Stimulated activated naive CD8-positive, alpha-beta T cell treated with anti-CD3 and anti-CD28 coated beads, Interleukin-15, Interleukin-2, amounts not matched to agents 100 ng/mL and 50 ng/mL, for 24 hours (primary cell): Measurements from ENCODE around the gene HOXC4.

Experiments used
- H3K27ac Mint-ChIP-seq: one replicate; pipeline ENCODE4 v1.8.0; 2021; ENCODE audit warnings: mild to moderate bottlenecking, mixed read lengths
- H3K27me3 Mint-ChIP-seq: one replicate; pipeline ENCODE4 v1.8.0; 2021; ENCODE audit warnings: mixed read lengths
- H3K36me3 Mint-ChIP-seq: one replicate; pipeline ENCODE4 v1.8.0; 2021; ENCODE audit warnings: low read depth, mixed read lengths
- H3K4me1 Mint-ChIP-seq: one replicate; pipeline ENCODE4 v1.8.0; 2021; ENCODE audit warnings: low read depth, mixed read lengths
- H3K4me3 Mint-ChIP-seq: one replicate; pipeline ENCODE4 v1.8.0; 2021; ENCODE audit warnings: mild to moderate bottlenecking, mixed read lengths
- H3K9me3 Mint-ChIP-seq: one replicate; pipeline ENCODE4 v1.8.0; 2021; ENCODE audit warnings: mixed read lengths

HOXC4 gene

DNA sequence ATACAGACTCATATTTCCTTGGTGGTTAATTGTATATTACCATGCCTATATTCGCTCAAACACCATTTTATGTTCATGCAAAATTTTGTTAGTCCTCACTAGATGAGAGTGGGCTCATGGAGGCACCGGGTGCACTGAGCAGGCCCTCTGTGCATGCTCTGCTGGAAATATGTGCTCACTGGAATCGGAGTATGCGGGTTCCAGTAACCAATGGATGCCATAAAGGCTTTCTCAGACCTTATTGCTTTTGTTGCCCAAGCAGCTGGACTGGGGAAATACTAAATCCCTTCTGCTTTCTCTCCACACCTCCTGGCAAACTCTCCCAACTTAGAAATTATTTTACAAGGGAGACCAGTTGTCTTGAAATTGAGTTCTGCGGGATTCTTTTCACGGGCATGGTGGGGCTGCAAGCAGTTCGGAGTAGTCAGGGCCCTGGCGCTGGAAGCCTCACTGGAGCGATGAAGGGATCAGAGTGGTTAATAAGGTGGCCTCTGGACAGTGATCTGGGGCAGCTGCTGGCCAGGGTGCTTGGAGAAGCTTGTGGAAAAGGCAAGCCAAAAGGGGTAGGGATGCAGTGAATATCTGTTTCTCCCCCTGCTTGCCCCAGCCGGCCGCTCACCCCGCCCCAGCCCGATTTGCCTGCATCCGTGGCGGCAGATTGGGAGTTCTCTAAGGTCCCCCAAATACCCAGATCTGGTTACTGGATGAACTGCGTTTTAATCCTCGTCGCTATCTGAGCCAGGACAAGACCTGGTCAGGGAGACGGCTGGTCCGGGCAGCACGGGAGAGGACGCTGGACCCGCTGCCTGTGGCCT is 32.8 kb upstream of the HOXC4 start:
- peaks cover 72% of the 10 kb centered on the region for H3K27me3 Mint-ChIP-seq
- no peak overlapping the region for H3K4me3 Mint-ChIP-seq
- H3K36me3 Mint-ChIP-seq = no peaks in the 10 kb centered on the region
- no peaks in the 10 kb centered on the region for H3K9me3 Mint-ChIP-seq
- peaks cover 13% of the 10 kb centered on the region for H3K4me1 Mint-ChIP-seq
- no peak overlapping the region for H3K27ac Mint-ChIP-seq

DNA sequence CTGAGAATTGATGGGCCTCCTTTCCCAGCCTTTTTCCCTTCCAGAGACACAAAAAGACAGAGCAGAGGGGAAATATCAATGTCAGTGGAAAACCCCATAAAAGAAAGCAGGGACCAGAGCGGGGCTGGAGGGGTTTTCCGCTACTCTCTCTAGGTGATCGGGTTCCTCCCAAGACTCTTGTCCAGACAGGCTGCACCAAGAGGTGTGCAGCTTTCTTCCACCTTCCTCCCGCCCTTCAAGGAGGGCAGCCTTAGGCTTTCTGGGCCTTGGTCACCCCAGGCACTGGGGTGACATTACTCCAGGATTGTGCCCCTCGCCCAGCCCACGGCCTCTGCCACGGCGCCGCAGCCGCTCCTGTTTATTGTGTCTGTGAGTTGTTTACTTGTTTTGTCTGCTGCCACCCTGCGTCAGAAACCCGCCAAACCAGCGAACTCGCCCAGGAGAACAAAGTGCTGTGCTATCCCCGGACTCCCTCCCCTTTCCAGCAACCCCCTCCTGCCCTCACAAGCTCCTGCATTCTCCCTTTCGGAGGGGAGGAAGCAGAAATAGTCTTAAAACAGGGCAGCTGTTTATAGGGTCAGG is 32.1 kb upstream of the HOXC4 start:
- peaks cover 14% of the 10 kb centered on the region for H3K4me1 Mint-ChIP-seq
- no peaks in the 10 kb centered on the region for H3K36me3 Mint-ChIP-seq
- no peak overlapping the region for H3K27ac Mint-ChIP-seq
- H3K9me3 Mint-ChIP-seq = no peaks in the 10 kb centered on the region
- peaks cover 72% of the 10 kb centered on the region for H3K27me3 Mint-ChIP-seq
- no peak overlapping the region for H3K4me3 Mint-ChIP-seq

DNA sequence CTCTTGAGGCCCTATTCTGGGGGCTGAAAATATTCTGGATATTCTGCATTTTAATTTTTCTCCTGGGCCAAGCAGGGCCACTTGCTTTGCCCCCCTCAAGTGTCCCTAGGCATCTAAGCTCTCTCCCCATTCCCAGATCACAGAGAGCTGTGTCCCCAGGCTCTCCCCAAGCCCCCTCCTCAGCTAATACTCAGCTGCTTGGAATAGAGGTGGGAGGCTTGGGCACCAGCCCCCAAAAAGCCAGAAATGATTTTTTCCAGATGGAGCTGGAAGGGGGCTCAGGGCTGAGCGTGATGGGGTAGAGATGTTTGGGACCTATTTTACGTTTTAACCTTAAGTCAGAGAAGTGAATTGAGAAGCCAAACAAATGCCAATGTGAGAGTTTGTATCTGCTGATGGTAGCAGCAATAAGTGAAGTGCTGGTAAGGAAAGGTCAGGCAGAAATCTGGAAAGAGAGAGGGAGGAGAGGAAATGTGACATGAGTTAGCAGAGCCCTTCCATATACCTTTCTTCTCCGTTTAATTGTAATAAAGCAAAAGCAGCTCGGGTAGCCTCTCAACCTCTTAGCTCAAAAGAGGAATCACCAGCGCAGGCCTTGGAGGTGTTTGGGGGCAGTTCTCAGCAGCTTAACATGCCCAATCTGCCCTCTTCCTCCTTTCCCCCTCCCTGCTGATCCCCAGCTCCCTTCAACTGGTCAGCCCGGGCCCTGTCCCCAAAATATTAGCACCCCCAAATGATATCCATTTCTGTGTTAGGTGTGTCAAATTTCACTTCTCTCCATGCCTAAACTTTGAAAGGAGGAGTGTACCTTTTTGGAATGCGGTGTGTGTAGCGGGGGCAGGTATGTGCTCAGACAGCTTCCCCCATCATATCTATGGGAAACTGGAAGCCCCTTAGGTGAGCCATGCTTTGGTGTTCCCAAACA is 30.4 kb upstream of the HOXC4 start:
- peaks cover 10% of the 10 kb centered on the region for H3K4me1 Mint-ChIP-seq
- no peak overlapping the region for H3K27ac Mint-ChIP-seq
- peaks cover 83% of the 10 kb centered on the region for H3K27me3 Mint-ChIP-seq
- H3K4me3 Mint-ChIP-seq = no peak overlapping the region
- no peaks in the 10 kb centered on the region for H3K9me3 Mint-ChIP-seq
- H3K36me3 Mint-ChIP-seq = no peaks in the 10 kb centered on the region

DNA sequence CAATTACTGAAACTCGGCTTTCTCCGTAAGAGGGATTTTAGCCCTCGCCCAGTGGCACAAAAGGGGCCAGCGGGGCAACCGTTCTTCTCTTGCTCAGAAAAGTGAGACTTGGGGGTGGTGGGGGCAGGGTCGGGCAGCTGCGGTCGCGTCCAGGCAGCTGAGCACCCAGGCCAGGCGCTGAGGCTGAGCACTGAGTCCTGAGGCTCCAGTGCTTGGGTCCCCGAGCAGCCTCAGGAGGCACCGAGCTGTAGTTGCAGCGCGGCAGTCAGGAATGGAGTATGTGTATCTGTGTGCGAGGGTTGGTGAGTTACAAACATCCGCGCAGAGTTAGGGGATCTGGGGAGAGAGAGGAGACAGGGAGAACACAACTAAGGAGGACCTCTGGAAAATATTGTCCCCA is 29.5 kb upstream of the HOXC4 start:
- Mint-ChIP-seq H3K36me3 (no peaks in the 10 kb centered on the region), H3K27ac (no peak overlapping the region), H3K4me3 (no peak overlapping the region)

DNA sequence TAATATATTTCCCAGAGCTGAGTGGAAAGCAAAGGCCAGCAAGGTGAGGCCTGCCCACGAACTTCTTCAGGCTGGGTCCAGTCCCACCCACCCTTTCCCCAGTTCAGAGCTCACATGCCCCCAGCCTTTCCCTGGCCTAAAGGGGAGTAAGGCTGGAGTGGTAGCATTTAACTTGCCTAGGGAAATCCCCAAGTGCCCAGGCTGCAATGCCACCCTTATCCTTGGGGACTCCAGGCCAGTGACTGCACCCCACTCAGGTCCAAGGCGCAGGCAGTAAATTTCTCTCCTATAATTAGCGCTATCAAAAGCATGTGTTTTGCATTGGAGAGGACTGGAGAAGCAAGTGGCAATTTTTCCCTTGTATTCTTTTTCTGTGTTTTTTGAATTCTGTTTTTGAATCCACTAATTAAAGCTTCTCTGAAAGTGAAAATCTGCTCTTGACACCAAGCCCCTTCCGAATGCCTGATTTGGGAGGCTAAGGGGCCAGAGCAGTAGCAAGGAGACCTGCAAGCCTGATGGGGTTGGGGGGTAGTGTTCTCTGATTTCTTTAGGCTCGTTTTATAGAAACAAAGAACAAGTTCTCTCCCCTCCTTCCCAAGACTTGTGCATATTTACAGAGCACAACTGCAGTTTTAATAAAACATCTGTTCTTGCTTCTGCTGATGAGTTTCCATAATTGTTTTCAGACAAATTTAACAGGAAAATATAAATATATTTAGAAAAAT is 28.9 kb upstream of the HOXC4 start:
- H3K27me3 Mint-ChIP-seq = peaks cover 90% of the 10 kb centered on the region
- H3K4me1 Mint-ChIP-seq = peaks cover 15% of the 10 kb centered on the region
- no peak overlapping the region for H3K4me3 Mint-ChIP-seq
- no peaks in the 10 kb centered on the region for H3K9me3 Mint-ChIP-seq
- no peak overlapping the region for H3K27ac Mint-ChIP-seq
- no peaks in the 10 kb centered on the region for H3K36me3 Mint-ChIP-seq

More for the DNA sequence above, 29.5 kb upstream of the HOXC4 start:
- Mint-ChIP-seq H3K9me3 (no peaks in the 10 kb centered on the region), H3K4me1 (peaks cover 12% of the 10 kb centered on the region), H3K27me3 (peaks cover 90% of the 10 kb centered on the region)

- H3K36me3 Mint-ChIP-seq = no peaks in the 10 kb centered on the region
- H3K27ac Mint-ChIP-seq = no peak overlapping the region
- no peaks in the 10 kb centered on the region for H3K9me3 Mint-ChIP-seq
- H3K27me3 Mint-ChIP-seq = peaks cover 91% of the 10 kb centered on the region
- peaks cover 15% of the 10 kb centered on the region for H3K4me1 Mint-ChIP-seq
- H3K4me3 Mint-ChIP-seq = no peak overlapping the region
Observed at GRCh38 chr12:54025499-54026405, 27.9 kb upstream of the HOXC4 start.

DNA sequence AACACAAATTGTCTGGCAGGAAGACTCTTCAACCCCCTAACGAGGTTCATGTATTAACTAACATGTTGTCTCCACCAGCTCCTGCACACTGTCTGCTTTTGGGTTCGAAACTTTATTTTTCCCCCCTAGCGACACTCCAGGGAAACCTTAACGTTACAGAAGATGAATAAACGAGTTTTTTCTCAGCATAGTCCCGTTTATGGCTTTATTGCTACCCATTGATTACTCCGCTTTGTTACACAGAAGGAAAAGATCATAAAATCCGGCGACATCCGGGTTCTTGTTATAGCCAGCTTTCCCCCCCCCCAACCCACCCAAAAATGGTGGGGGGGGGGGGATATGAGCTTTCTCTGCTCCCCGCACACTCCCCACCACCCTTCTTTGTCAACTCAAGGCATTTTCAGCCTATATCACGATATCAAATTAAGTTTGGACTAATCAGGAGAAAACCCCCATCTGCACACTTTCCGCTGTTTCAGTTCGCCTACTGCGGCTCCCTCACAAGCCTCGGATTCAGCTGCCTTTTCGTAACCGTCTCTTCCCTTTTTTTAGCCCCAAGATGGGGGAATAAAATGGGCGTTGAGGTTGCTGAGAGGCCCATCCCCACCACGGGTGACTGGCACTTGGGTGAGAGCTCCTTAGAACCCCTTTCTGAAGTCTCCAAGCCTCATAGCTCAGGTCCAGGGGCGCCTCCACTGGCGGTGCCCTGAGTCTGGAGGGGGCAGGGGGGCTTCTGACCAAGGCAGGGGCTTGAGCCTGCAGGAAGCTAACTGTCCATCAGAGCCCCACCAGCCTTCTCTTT is 26.8 kb upstream of the HOXC4 start:
- Mint-ChIP-seq H3K27ac (no peak overlapping the region), H3K9me3 (no peaks in the 10 kb centered on the region), H3K27me3 (peaks cover 88% of the 10 kb centered on the region), H3K4me1 (peaks cover 15% of the 10 kb centered on the region), H3K4me3 (no peak overlapping the region), H3K36me3 (no peaks in the 10 kb centered on the region)

- no peak overlapping the region for H3K4me3 Mint-ChIP-seq
- H3K27me3 Mint-ChIP-seq = peaks cover 88% of the 10 kb centered on the region
- H3K4me1 Mint-ChIP-seq = peaks cover 15% of the 10 kb centered on the region
- H3K27ac Mint-ChIP-seq = no peak overlapping the region
- no peaks in the 10 kb centered on the region for H3K36me3 Mint-ChIP-seq
- H3K9me3 Mint-ChIP-seq = no peaks in the 10 kb centered on the region
Observed at GRCh38 chr12:54027442-54027786, 26.2 kb upstream of the HOXC4 start.

DNA sequence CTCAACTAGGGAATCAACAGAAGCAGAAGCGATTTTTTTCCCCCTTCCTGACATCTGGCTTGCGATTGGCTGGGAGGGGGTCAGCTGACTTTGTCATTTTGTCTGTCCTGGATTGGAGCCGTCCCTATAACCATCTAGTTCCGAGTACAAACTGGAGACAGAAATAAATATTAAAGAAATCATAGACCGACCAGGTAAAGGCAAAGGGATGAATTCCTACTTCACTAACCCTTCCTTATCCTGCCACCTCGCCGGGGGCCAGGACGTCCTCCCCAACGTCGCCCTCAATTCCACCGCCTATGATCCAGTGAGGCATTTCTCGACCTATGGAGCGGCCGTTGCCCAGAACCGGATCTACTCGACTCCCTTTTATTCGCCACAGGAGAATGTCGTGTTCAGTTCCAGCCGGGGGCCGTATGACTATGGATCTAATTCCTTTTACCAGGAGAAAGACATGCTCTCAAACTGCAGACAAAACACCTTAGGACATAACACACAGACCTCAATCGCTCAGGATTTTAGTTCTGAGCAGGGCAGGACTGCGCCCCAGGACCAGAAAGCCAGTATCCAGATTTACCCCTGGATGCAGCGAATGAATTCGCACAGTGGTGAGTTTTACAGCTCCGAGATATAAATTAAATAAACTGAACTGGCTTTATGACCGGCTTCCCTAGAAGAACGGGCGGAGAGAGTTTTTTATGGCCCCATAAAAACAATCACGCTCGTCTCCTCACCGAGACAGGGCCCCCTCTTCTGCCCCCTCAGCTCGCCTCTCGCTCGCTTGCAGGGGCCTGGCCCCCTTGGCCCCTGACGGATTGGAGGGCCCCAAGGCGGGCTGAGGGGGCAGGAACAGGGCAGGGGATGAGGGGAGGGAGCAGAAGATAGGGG is 25.1 kb upstream of the HOXC4 start, which contains the start of gene HOXC6:
HOXC6 (plus strand) TSS at position 127 of the 888 bp plus-strand sequence; CDS start at position 209, 82 bp downstream.
- H3K27ac Mint-ChIP-seq = peak within 1 kb of the TSS; percentile 4
- H3K36me3 Mint-ChIP-seq = no peaks in the 10 kb centered on the region
- H3K27me3 Mint-ChIP-seq = peaks cover 88% of the 10 kb centered on the region
- no peak within 1 kb of the TSS for H3K4me3 Mint-ChIP-seq
- peaks cover 26% of the 10 kb centered on the region for H3K4me1 Mint-ChIP-seq
- H3K9me3 Mint-ChIP-seq = no peaks in the 10 kb centered on the region

GRCh38 chr12:54029529-54030441 is 23.9 kb upstream of the HOXC4 start:
- Mint-ChIP-seq H3K9me3 (no peaks in the 10 kb centered on the region), H3K27me3 (peaks cover 83% of the 10 kb centered on the region), H3K27ac (no peak overlapping the region), H3K36me3 (no peaks in the 10 kb centered on the region), H3K4me1 (peaks cover 31% of the 10 kb centered on the region), H3K4me3 (no peak overlapping the region)

- peaks cover 35% of the 10 kb centered on the region for H3K4me1 Mint-ChIP-seq
- H3K4me3 Mint-ChIP-seq = no peak overlapping the region
- H3K27ac Mint-ChIP-seq = no peak overlapping the region
Observed at GRCh38 chr12:54030442-54030801, 23.2 kb upstream of the HOXC4 start.

More at GRCh38 chr12:54030442-54030801, 23.2 kb upstream of the HOXC4 start:
- H3K27me3 Mint-ChIP-seq = peaks cover 83% of the 10 kb centered on the region
- no peaks in the 10 kb centered on the region for H3K36me3 Mint-ChIP-seq
- no peaks in the 10 kb centered on the region for H3K9me3 Mint-ChIP-seq
